HEK293 (cell line): ENCODE results near the gene GUK1.
A peak's percentile ranks its signal among the peaks of the same experiment; 100 is the strongest.

Experiments used
- HIC1 ChIP-seq: fragments of 450-650 bp; formaldehyde crosslinking; IDR thresholded peaks from 2 replicates; pipeline ENCODE4 v1.5.1; 2016; ENCODE audit warnings: missing biosample characterization, missing genetic modification characterization
- HOXC10 ChIP-seq: sonication (generic); formaldehyde crosslinking; IDR thresholded peaks from 2 replicates; pipeline ENCODE4 v1.8.1; 2023; ENCODE audit warnings: mild to moderate bottlenecking, missing genetic modification reagents
- IKZF3 ChIP-seq: fragments of 450-650 bp; IDR thresholded peaks from 2 replicates; pipeline ENCODE4 v1.5.0; 2018; ENCODE audit warnings: missing biosample characterization, mild to moderate bottlenecking, missing genetic modification characterization, moderate library complexity
- KLF16 ChIP-seq: fragments of 450-650 bp; formaldehyde crosslinking; IDR thresholded peaks from 2 replicates; pipeline ENCODE4 v1.5.1; 2017; ENCODE audit warnings: missing biosample characterization, missing genetic modification characterization
- KLF9 ChIP-seq: fragments of 450-650 bp; formaldehyde crosslinking; IDR thresholded peaks from 2 replicates; pipeline ENCODE4 v1.5.1; 2016; ENCODE audit warnings: missing biosample characterization, missing genetic modification characterization, low read depth
- RBAK ChIP-seq: fragments of 450-650 bp; formaldehyde crosslinking; IDR thresholded peaks from 2 replicates; pipeline ENCODE4 v1.5.1; 2016; ENCODE audit warnings: missing biosample characterization, missing genetic modification characterization
- SETDB1 ChIP-seq: IDR thresholded peaks from one replicate; pipeline ENCODE4 v1.6.1; 2017; ENCODE audit warnings: mild to moderate bottlenecking, low read length, moderate library complexity, mixed read lengths; ENCODE audit not compliant: insufficient read length
- SP2 ChIP-seq: fragments of 450-650 bp; formaldehyde crosslinking; IDR thresholded peaks from 2 replicates; pipeline ENCODE4 v1.5.1; 2016; ENCODE audit warnings: missing biosample characterization, missing genetic modification characterization
- SP3 ChIP-seq: fragments of 450-650 bp; formaldehyde crosslinking; IDR thresholded peaks from 2 replicates; pipeline ENCODE4 v1.5.1; 2016; ENCODE audit warnings: missing biosample characterization, missing genetic modification characterization
- WT1 ChIP-seq: fragments of 450-650 bp; formaldehyde crosslinking; IDR thresholded peaks from 2 replicates; pipeline ENCODE4 v1.5.1; 2016; ENCODE audit warnings: missing biosample characterization, missing genetic modification characterization
- ZBTB21 ChIP-seq: fragments of 450-650 bp; formaldehyde crosslinking; IDR thresholded peaks from 2 replicates; pipeline ENCODE4 v1.5.1; 2017; ENCODE audit warnings: missing biosample characterization, missing genetic modification characterization
- ZBTB48 ChIP-seq: fragments of 450-650 bp; formaldehyde crosslinking; IDR thresholded peaks from 2 replicates; pipeline ENCODE4 v1.5.1; 2016; ENCODE audit warnings: missing biosample characterization, missing genetic modification characterization
- ZBTB49 ChIP-seq: fragments of 450-650 bp; formaldehyde crosslinking; IDR thresholded peaks from 2 replicates; pipeline ENCODE4 v1.5.1; 2016; ENCODE audit warnings: missing biosample characterization, missing genetic modification characterization, low read depth
- ZFHX2 ChIP-seq: fragments of 450-650 bp; formaldehyde crosslinking; conservative IDR thresholded peaks from 2 replicates; pipeline ENCODE4 v1.5.1; 2016; ENCODE audit warnings: missing biosample characterization, missing genetic modification characterization
- ZFP69B ChIP-seq: fragments of 450-650 bp; formaldehyde crosslinking; IDR thresholded peaks from 2 replicates; pipeline ENCODE4 v1.5.1; 2016; ENCODE audit warnings: missing biosample characterization, missing genetic modification characterization
- ZNF10 ChIP-seq: fragments of 450-650 bp; formaldehyde crosslinking; IDR thresholded peaks from 2 replicates; pipeline ENCODE4 v1.5.1; 2017; ENCODE audit warnings: missing biosample characterization, missing genetic modification characterization
- ZNF138 ChIP-seq: fragments of 450-650 bp; formaldehyde crosslinking; IDR thresholded peaks from 2 replicates; pipeline ENCODE4 v1.5.1; 2016; ENCODE audit warnings: missing biosample characterization, missing genetic modification characterization, borderline replicate concordance
- ZNF18 ChIP-seq: fragments of 450-650 bp; formaldehyde crosslinking; IDR thresholded peaks from 2 replicates; pipeline ENCODE4 v1.5.1; 2016; ENCODE audit warnings: missing biosample characterization, missing genetic modification characterization
- ZNF221 ChIP-seq: fragments of 450-650 bp; formaldehyde crosslinking; IDR thresholded peaks from 2 replicates; pipeline ENCODE4 v1.5.1; 2017; ENCODE audit warnings: missing biosample characterization, missing genetic modification characterization, borderline replicate concordance
- ZNF24 ChIP-seq: fragments of 450-650 bp; formaldehyde crosslinking; IDR thresholded peaks from 2 replicates; pipeline ENCODE4 v1.5.1; 2016; ENCODE audit warnings: missing biosample characterization, missing genetic modification characterization
- ZNF311 ChIP-seq: fragments of 450-650 bp; formaldehyde crosslinking; IDR thresholded peaks from 2 replicates; pipeline ENCODE4 v1.5.1; 2017; ENCODE audit warnings: missing biosample characterization, missing genetic modification characterization, borderline replicate concordance
- ZNF37A ChIP-seq: fragments of 450-650 bp; IDR thresholded peaks from 2 replicates; pipeline ENCODE4 v1.5.1; 2018; ENCODE audit warnings: missing biosample characterization, missing genetic modification characterization
- ZNF394 ChIP-seq: fragments of 450-650 bp; formaldehyde crosslinking; IDR thresholded peaks from 2 replicates; pipeline ENCODE4 v1.5.1; 2016; ENCODE audit warnings: missing biosample characterization, missing genetic modification characterization, mild to moderate bottlenecking, moderate library complexity, borderline replicate concordance
- ZNF544 ChIP-seq: fragments of 450-650 bp; formaldehyde crosslinking; IDR thresholded peaks from 2 replicates; pipeline ENCODE4 v1.5.0; 2017; ENCODE audit warnings: missing biosample characterization, missing genetic modification characterization
- ZNF548 ChIP-seq: fragments of 450-650 bp; formaldehyde crosslinking; IDR thresholded peaks from 2 replicates; pipeline ENCODE4 v1.5.1; 2016; ENCODE audit warnings: missing biosample characterization, missing genetic modification characterization
- ZNF558 ChIP-seq: fragments of 450-650 bp; formaldehyde crosslinking; IDR thresholded peaks from 2 replicates; pipeline ENCODE4 v1.5.1; 2016; ENCODE audit warnings: missing biosample characterization, missing genetic modification characterization
- ZNF629 ChIP-seq: fragments of 450-650 bp; formaldehyde crosslinking; IDR thresholded peaks from 2 replicates; pipeline ENCODE4 v1.5.1; 2017; ENCODE audit warnings: missing biosample characterization, missing genetic modification characterization
- ZNF777 ChIP-seq: fragments of 450-650 bp; formaldehyde crosslinking; IDR thresholded peaks from 2 replicates; pipeline ENCODE4 v1.5.1; 2017; ENCODE audit warnings: missing biosample characterization, missing genetic modification characterization, borderline replicate concordance
- ZNF830 ChIP-seq: fragments of 450-650 bp; IDR thresholded peaks from 2 replicates; pipeline ENCODE4 v1.5.0; 2018; ENCODE audit warnings: missing biosample characterization, missing genetic modification characterization, low read depth, mild to moderate bottlenecking, moderate library complexity
- ZSCAN23 ChIP-seq: fragments of 450-650 bp; formaldehyde crosslinking; IDR thresholded peaks from 2 replicates; pipeline ENCODE4 v1.5.1; 2016; ENCODE audit warnings: missing biosample characterization, missing genetic modification characterization
- ZSCAN30 ChIP-seq: fragments of 450-650 bp; IDR thresholded peaks from 2 replicates; pipeline ENCODE4 v1.5.1; 2018; ENCODE audit warnings: missing biosample characterization, mild to moderate bottlenecking, missing genetic modification characterization, moderate library complexity
- TF ChIP-seq, protein P1 (sequence below): fragments of 450-650 bp; formaldehyde crosslinking; IDR thresholded peaks from 2 replicates; pipeline ENCODE4 v1.5.1; 2017; ENCODE audit warnings: missing biosample characterization, missing genetic modification characterization
- TF ChIP-seq, protein P2 (sequence below): fragments of 450-650 bp; formaldehyde crosslinking; IDR thresholded peaks from 2 replicates; pipeline ENCODE4 v1.5.1; 2016; ENCODE audit warnings: missing biosample characterization, missing genetic modification characterization

Gene GUK1

DNA sequence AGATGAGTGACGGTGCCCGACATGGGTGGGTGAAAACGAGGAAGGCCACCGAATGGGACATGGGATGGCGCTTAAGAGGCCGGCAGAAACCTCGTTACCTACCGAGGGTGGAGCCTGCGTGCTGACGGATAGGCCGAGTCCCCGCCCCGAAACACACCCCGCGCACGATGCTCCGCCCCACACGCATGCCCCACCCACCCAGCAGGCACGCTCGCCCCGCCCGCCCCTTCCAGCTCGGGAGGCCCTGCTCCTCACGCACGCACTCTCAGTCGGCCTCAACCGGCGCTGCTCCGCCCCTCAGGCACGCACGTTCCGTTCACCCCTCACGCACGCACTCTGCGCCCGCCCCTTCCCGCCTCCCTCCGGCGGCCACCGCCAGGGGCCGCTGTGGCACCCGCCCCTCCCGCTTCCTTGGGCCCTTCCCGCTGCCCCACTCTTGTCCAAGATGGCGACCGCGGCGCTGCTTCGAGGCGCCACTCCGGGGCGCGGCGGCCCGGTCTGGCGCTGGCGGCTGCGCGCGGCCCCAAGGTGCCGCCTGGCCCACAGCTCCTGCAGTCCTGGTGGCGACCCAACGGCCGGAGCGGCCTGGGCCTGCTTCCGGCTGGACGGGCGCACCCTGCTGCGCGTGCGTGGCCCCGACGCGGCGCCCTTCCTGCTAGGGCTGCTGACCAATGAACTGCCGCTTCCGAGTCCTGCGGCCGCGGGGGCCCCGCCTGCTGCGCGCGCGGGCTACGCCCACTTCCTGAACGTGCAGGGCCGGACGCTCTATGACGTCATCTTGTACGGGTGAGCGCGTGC lies 25.5 kb downstream of the GUK1 start, which contains the start of gene IBA57 (continued):
- TF ChIP-seq, protein P1, sequence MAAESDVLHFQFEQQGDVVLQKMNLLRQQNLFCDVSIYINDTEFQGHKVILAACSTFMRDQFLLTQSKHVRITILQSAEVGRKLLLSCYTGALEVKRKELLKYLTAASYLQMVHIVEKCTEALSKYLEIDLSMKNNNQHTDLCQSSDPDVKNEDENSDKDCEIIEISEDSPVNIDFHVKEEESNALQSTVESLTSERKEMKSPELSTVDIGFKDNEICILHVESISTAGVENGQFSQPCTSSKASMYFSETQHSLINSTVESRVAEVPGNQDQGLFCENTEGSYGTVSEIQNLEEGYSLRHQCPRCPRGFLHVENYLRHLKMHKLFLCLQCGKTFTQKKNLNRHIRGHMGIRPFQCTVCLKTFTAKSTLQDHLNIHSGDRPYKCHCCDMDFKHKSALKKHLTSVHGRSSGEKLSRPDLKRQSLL (tag by site-specific recombination) = peak; percentile 54; the same call in 1 of the 2 replicates
- TF ChIP-seq ZBTB49 (no peak), ZNF544 (no peak), ZNF558 (tag by site-specific recombination) (no peak), SP2 (tag by site-specific recombination) (peak; percentile 91), WT1 (tag by site-specific recombination) (peak; percentile 75), ZNF138 (tag by site-specific recombination) (no peak), ZNF311 (tag by site-specific recombination) (no peak), ZBTB48 (tag by site-specific recombination) (no peak; the same call in 1 of the 2 replicates), ZSCAN30 (tag by site-specific recombination) (peak; percentile 99), RBAK (tag by site-specific recombination) (no peak), HOXC10 (CRISPR knock-in tag) (no peak), ZNF221 (tag by site-specific recombination) (peak; percentile 64; the same call in 1 of the 2 replicates), KLF9 (tag by site-specific recombination) (peak; percentile 93), IKZF3 (tag by site-specific recombination) (peak; percentile 71; the same call in 1 of the 2 replicates), ZFHX2 (peak; percentile 83), ZBTB21 (peak; percentile 98), ZFP69B (peak; percentile 69), ZNF18 (tag by site-specific recombination) (no peak), ZNF629 (tag by site-specific recombination) (peak; percentile 100), KLF16 (peak; percentile 92), ZNF548 (tag by site-specific recombination) (no peak), ZNF394 (peak; percentile 17; the same call in 1 of the 2 replicates), ZNF37A (tag by site-specific recombination) (peak; percentile 78), ZNF777 (no peak), ZNF830 (tag by site-specific recombination) (no peak), ZSCAN23 (tag by site-specific recombination) (no peak), ZNF24 (tag by site-specific recombination) (no peak), ZNF10 (tag by site-specific recombination) (peak; percentile 35; the same call in 1 of the 2 replicates), SETDB1 (no peak), SP3 (tag by site-specific recombination) (peak; percentile 98), HIC1 (tag by site-specific recombination) (0 out of 2 replicates have a peak, but pooled peaks have one; percentile 96)
- TF ChIP-seq, protein P2, sequence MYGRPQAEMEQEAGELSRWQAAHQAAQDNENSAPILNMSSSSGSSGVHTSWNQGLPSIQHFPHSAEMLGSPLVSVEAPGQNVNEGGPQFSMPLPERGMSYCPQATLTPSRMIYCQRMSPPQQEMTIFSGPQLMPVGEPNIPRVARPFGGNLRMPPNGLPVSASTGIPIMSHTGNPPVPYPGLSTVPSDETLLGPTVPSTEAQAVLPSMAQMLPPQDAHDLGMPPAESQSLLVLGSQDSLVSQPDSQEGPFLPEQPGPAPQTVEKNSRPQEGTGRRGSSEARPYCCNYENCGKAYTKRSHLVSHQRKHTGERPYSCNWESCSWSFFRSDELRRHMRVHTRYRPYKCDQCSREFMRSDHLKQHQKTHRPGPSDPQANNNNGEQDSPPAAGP (tag by site-specific recombination) = peak; percentile 92
